Stimulated activated CD4-positive, alpha-beta T cell treated with anti-CD3 and anti-CD28 coated beads, Interleukin-4, amount 100 ng/mL, for 4 hours (primary cell): ENCODE results near the gene PPTC7.
A peak's percentile ranks its signal among the peaks of the same experiment; 100 is the strongest.
"Not testable (repeated sequence)": the region's sequence is repeated elsewhere in the genome, so short reads cannot be mapped to it uniquely, and the experiment has no call there.

ENCODE experiments used
- DNase-seq, 2 experiments: peaks; one replicate each; pipeline ENCODE4 v3.0.0-alpha.2; 2020

Gene PPTC7

GRCh38 chr12:110583137-110584059 is at the start of gene PPTC7:
PPTC7 (minus strand) TSS chr12:110583318; CDS start chr12:110583031, 287 bp downstream.
- peak; percentile 96 to 97 for DNase-seq

- no peak for DNase-seq
Measured at GRCh38 chr12:110627500-110628195, 44.5 kb upstream of the PPTC7 start.

GRCh38 chr12:110622582-110622981 is 39.5 kb upstream of the PPTC7 start:
- DNase-seq, result no peak

GRCh38 chr12:110619534-110619953 is 36.4 kb upstream of the PPTC7 start:
- DNase-seq, result peak in 1 of 2 experiments; percentile 8

- DNase-seq, result no peak
Measured at GRCh38 chr12:110616471-110617115, 33.5 kb upstream of the PPTC7 start.

GRCh38 chr12:110615171-110615570 is 32.1 kb upstream of the PPTC7 start:
- no peak for DNase-seq

- DNase-seq, result peak; percentile 96
Measured at GRCh38 chr12:110613771-110614684, 30.9 kb upstream of the PPTC7 start, which contains the start of gene TCTN1. TCTN1 (plus strand) TSS chr12:110614129; CDS start chr12:110614183, 54 bp downstream.

- no peak for DNase-seq
Measured at GRCh38 chr12:110613071-110613770, 30.1 kb upstream of the PPTC7 start.

- no peak for DNase-seq
Measured at GRCh38 chr12:110606253-110606611, 23.1 kb upstream of the PPTC7 start.

GRCh38 chr12:110602085-110602814 is 19.1 kb upstream of the PPTC7 start:
- peak in 1 of 2 experiments; percentile 42 for DNase-seq

GRCh38 chr12:110600254-110600653 is 17.1 kb upstream of the PPTC7 start:
- DNase-seq, result no peak

GRCh38 chr12:110599334-110599733 is 16.2 kb upstream of the PPTC7 start:
- no peak for DNase-seq

- no peak for DNase-seq
Measured at GRCh38 chr12:110597885-110598284, 14.8 kb upstream of the PPTC7 start.

GRCh38 chr12:110592919-110593318 is 9.8 kb upstream of the PPTC7 start:
- not testable (repeated sequence) for DNase-seq

GRCh38 chr12:110592078-110592477 is 9.0 kb upstream of the PPTC7 start:
- no peak for DNase-seq

- no peak for DNase-seq
Measured at GRCh38 chr12:110591451-110592051, 8.4 kb upstream of the PPTC7 start.

- no peak for DNase-seq
Measured at GRCh38 chr12:110590806-110591326, 7.7 kb upstream of the PPTC7 start.

- no peak for DNase-seq
Measured at GRCh38 chr12:110590059-110590458, 6.9 kb upstream of the PPTC7 start.

GRCh38 chr12:110587102-110587501 is 4.0 kb upstream of the PPTC7 start:
- not testable (repeated sequence) for DNase-seq

- peak; percentile 18 to 60 for DNase-seq
Measured at GRCh38 chr12:110585231-110585799, 2.2 kb upstream of the PPTC7 start.
